Measurements from ENCODE around the gene ZMIZ1. TPM values are rescaled to one million over a fixed set of nuclear protein-coding genes. Genes with fewer than 3 reads are reported as not detected.

The ZMIZ1 gene
- total RNA-seq, 1 donor from 2014 or later = 85.2 TPM

GRCh38 chr10:79130255-79130654 is 61.5 kb downstream of the ZMIZ1 start:
- Mint-ChIP-seq H3K27me3 (no peaks in the 10 kb centered on the region), H3K27ac (peak overlapping the region; percentile 96), H3K4me1 (ENCODE audit: low read depth) (peaks cover 69% of the 10 kb centered on the region), H3K36me3 (ENCODE audit: insufficient read depth) (peaks cover 2% of the 10 kb centered on the region), H3K9me3 (ENCODE audit: low read depth) (no peaks in the 10 kb centered on the region), H3K4me3 (ENCODE audit: low read depth) (no peak overlapping the region)
- no peak for DNase-seq (ENCODE audit: low spot score, unreplicated experiment)
- no peak for TF ChIP-seq CTCF (IDR thresholded peaks at IDR 0.05; ENCODE audit: unreplicated experiment)

GRCh38 chr10:79130846-79131245 is 62.1 kb downstream of the ZMIZ1 start:
- DNase-seq (ENCODE audit: low spot score, unreplicated experiment) = no peak
- Mint-ChIP-seq H3K27ac (peak overlapping the region; percentile 96), H3K4me3 (ENCODE audit: low read depth) (peak overlapping the region; percentile 60), H3K36me3 (ENCODE audit: insufficient read depth) (peaks cover 2% of the 10 kb centered on the region), H3K9me3 (ENCODE audit: low read depth) (no peaks in the 10 kb centered on the region), H3K27me3 (no peaks in the 10 kb centered on the region), H3K4me1 (ENCODE audit: low read depth) (peaks cover 75% of the 10 kb centered on the region)
- no peak for TF ChIP-seq CTCF (IDR thresholded peaks at IDR 0.05; ENCODE audit: unreplicated experiment)

- H3K4me3 Mint-ChIP-seq (ENCODE audit: low read depth) = peak overlapping the region; percentile 3
- H3K36me3 Mint-ChIP-seq (ENCODE audit: insufficient read depth) = peaks cover under 1% of the 10 kb centered on the region
- TF ChIP-seq CTCF (IDR thresholded peaks at IDR 0.05; ENCODE audit: unreplicated experiment) = no peak
- H3K9me3 Mint-ChIP-seq (ENCODE audit: low read depth) = no peaks in the 10 kb centered on the region
- DNase-seq (ENCODE audit: low spot score, unreplicated experiment) = no peak
- peak overlapping the region; percentile 96 for H3K27ac Mint-ChIP-seq
- peaks cover 80% of the 10 kb centered on the region for H3K4me1 Mint-ChIP-seq (ENCODE audit: low read depth)
- H3K27me3 Mint-ChIP-seq = no peaks in the 10 kb centered on the region
Observed at GRCh38 chr10:79131836-79132631, 63.3 kb downstream of the ZMIZ1 start.

- peak overlapping the region; percentile 96 for H3K27ac Mint-ChIP-seq
- no peaks in the 10 kb centered on the region for H3K9me3 Mint-ChIP-seq (ENCODE audit: low read depth)
- TF ChIP-seq CTCF (IDR thresholded peaks at IDR 0.05; ENCODE audit: unreplicated experiment) = no peak
- no peak for DNase-seq (ENCODE audit: low spot score, unreplicated experiment)
- peaks cover 80% of the 10 kb centered on the region for H3K4me1 Mint-ChIP-seq (ENCODE audit: low read depth)
- peak overlapping the region; percentile 21 for H3K4me3 Mint-ChIP-seq (ENCODE audit: low read depth)
- H3K27me3 Mint-ChIP-seq = no peaks in the 10 kb centered on the region
- no peaks in the 10 kb centered on the region for H3K36me3 Mint-ChIP-seq (ENCODE audit: insufficient read depth)
Observed at GRCh38 chr10:79132681-79133381, 64.1 kb downstream of the ZMIZ1 start.

GRCh38 chr10:79133416-79133815 is 64.7 kb downstream of the ZMIZ1 start:
- Mint-ChIP-seq H3K27ac (peak overlapping the region; percentile 96), H3K36me3 (ENCODE audit: insufficient read depth) (no peaks in the 10 kb centered on the region), H3K4me1 (ENCODE audit: low read depth) (peaks cover 77% of the 10 kb centered on the region), H3K4me3 (ENCODE audit: low read depth) (no peak overlapping the region), H3K9me3 (ENCODE audit: low read depth) (no peaks in the 10 kb centered on the region), H3K27me3 (no peaks in the 10 kb centered on the region)
- TF ChIP-seq CTCF (IDR thresholded peaks at IDR 0.05; ENCODE audit: unreplicated experiment) = no peak
- DNase-seq (ENCODE audit: low spot score, unreplicated experiment) = no peak
